Activated CD8-positive, alpha-beta memory T cell treated with anti-CD3 and anti-CD28 coated beads, Interleukin-2, amount 10 ng/mL, durations not matched to agents 7 days and 5 days (primary cell): Measurements from ENCODE around the gene NTRK3. TPM values are rescaled to one million over a fixed set of nuclear protein-coding genes. Genes with fewer than 3 reads are reported as not detected.
"Not testable (repeated sequence)": the region's sequence is repeated elsewhere in the genome, so short reads cannot be mapped to it uniquely, and the experiment has no call there.

Source experiments
- ATAC-seq: fragments of 150-1000 bp; cut with Tn5 transposase; one replicate; pipeline ENCODE4 v1.10.0; 2021; ENCODE audit warnings: moderate library complexity
- CTCF ChIA-PET: fragments of 350-600 bp; sonication (Branson Sonifier 250); formaldehyde crosslinking; loops from one replicate; lab custom pipeline; 2021; ENCODE audit warnings: antibody characterized with exemption; lab: Charles Lee
- DNase-seq: peaks from one replicate; pipeline ENCODE4 v3.0.0-alpha.2; 2020
- H3K27ac Mint-ChIP-seq: one replicate; pipeline ENCODE4 v1.8.0; 2021; ENCODE audit warnings: mild to moderate bottlenecking, mixed read lengths
- H3K27me3 Mint-ChIP-seq: one replicate; pipeline ENCODE4 v1.8.0; 2021; ENCODE audit warnings: mixed read lengths
- H3K36me3 Mint-ChIP-seq: one replicate; pipeline ENCODE4 v1.8.0; 2021; ENCODE audit warnings: mild to moderate bottlenecking, mixed read lengths
- H3K4me1 Mint-ChIP-seq: one replicate; pipeline ENCODE4 v1.8.0; 2021; ENCODE audit warnings: mixed read lengths
- H3K4me3 Mint-ChIP-seq: one replicate; pipeline ENCODE4 v1.8.0; 2021; ENCODE audit warnings: mild to moderate bottlenecking, moderate library complexity, mixed read lengths
- H3K9me3 Mint-ChIP-seq: one replicate; pipeline ENCODE4 v1.8.0; 2022; ENCODE audit warnings: low read depth, mixed read lengths
- total RNA-seq, 2 experiments: library from RNA; stranded (reverse); gene quantifications; one replicate each; pipeline ENCODE4 v1.2.3, GENCODE V29; 2021

The NTRK3 gene
- total RNA-seq, 2 experiments from 2014 or later = not detected

GRCh38 chr15:87866961-87867360 is 389.6 kb downstream of the NTRK3 start:
- ATAC-seq (no peak), DNase-seq (no peak)
- Mint-ChIP-seq H3K27ac (no peak overlapping the region), H3K9me3 (no peaks in the 10 kb centered on the region), H3K4me3 (no peak overlapping the region), H3K27me3 (no peaks in the 10 kb centered on the region), H3K36me3 (no peaks in the 10 kb centered on the region), H3K4me1 (no peaks in the 10 kb centered on the region)
- CTCF ChIA-PET = no interaction called here

GRCh38 chr15:87863152-87863551 is 393.4 kb downstream of the NTRK3 start:
- CTCF ChIA-PET = no interaction called here
- no peak overlapping the region for H3K27ac Mint-ChIP-seq

GRCh38 chr15:87860743-87861142 is 395.8 kb downstream of the NTRK3 start:
- H3K36me3 Mint-ChIP-seq = no peaks in the 10 kb centered on the region
- H3K9me3 Mint-ChIP-seq = no peaks in the 10 kb centered on the region
- H3K4me1 Mint-ChIP-seq = no peaks in the 10 kb centered on the region
- no peak for ATAC-seq
- no peaks in the 10 kb centered on the region for H3K27me3 Mint-ChIP-seq
- DNase-seq = no peak
- H3K27ac Mint-ChIP-seq = no peak overlapping the region
- CTCF ChIA-PET = no interaction called here
- no peak overlapping the region for H3K4me3 Mint-ChIP-seq

More at GRCh38 chr15:87863152-87863551, 393.4 kb downstream of the NTRK3 start:
- DNase-seq = no peak
- H3K9me3 Mint-ChIP-seq = no peaks in the 10 kb centered on the region
- no peak for ATAC-seq
- H3K27me3 Mint-ChIP-seq = no peaks in the 10 kb centered on the region
- H3K4me1 Mint-ChIP-seq = no peaks in the 10 kb centered on the region
- no peak overlapping the region for H3K4me3 Mint-ChIP-seq
- no peaks in the 10 kb centered on the region for H3K36me3 Mint-ChIP-seq

GRCh38 chr15:87858651-87859050 is 397.9 kb downstream of the NTRK3 start:
- CTCF ChIA-PET = no interaction called here
- H3K27me3 Mint-ChIP-seq = no peaks in the 10 kb centered on the region
- no peaks in the 10 kb centered on the region for H3K4me1 Mint-ChIP-seq
- no peak overlapping the region for H3K4me3 Mint-ChIP-seq
- no peak overlapping the region for H3K27ac Mint-ChIP-seq
- H3K36me3 Mint-ChIP-seq = no peaks in the 10 kb centered on the region
- no peaks in the 10 kb centered on the region for H3K9me3 Mint-ChIP-seq
- no peak for DNase-seq
- no peak for ATAC-seq

GRCh38 chr15:87851497-87851896 is 405.0 kb downstream of the NTRK3 start:
- Mint-ChIP-seq H3K27me3 (no peaks in the 10 kb centered on the region), H3K4me1 (no peaks in the 10 kb centered on the region), H3K9me3 (no peaks in the 10 kb centered on the region), H3K4me3 (no peak overlapping the region), H3K27ac (no peak overlapping the region), H3K36me3 (no peaks in the 10 kb centered on the region)
- CTCF ChIA-PET = no interaction called here
- DNase-seq (no peak), ATAC-seq (no peak)

- H3K36me3 Mint-ChIP-seq = no peaks in the 10 kb centered on the region
- DNase-seq (no peak), ATAC-seq (no peak)
- H3K9me3 Mint-ChIP-seq = no peaks in the 10 kb centered on the region
- no peaks in the 10 kb centered on the region for H3K4me1 Mint-ChIP-seq
- no peaks in the 10 kb centered on the region for H3K27me3 Mint-ChIP-seq
- no peak overlapping the region for H3K4me3 Mint-ChIP-seq
- no peak overlapping the region for H3K27ac Mint-ChIP-seq
- CTCF ChIA-PET = no interaction called here
Measured at GRCh38 chr15:87850916-87851315, 405.6 kb downstream of the NTRK3 start.

GRCh38 chr15:87849181-87849580 is 407.4 kb downstream of the NTRK3 start:
- Mint-ChIP-seq H3K27me3 (no peaks in the 10 kb centered on the region), H3K4me1 (no peaks in the 10 kb centered on the region), H3K36me3 (no peaks in the 10 kb centered on the region), H3K9me3 (no peaks in the 10 kb centered on the region), H3K4me3 (no peak overlapping the region), H3K27ac (no peak overlapping the region)
- CTCF ChIA-PET = no interaction called here
- DNase-seq (no peak), ATAC-seq (no peak)

- DNase-seq (no peak), ATAC-seq (no peak)
- Mint-ChIP-seq H3K4me3 (no peak overlapping the region), H3K27ac (no peak overlapping the region), H3K27me3 (no peaks in the 10 kb centered on the region), H3K4me1 (no peaks in the 10 kb centered on the region), H3K9me3 (no peaks in the 10 kb centered on the region), H3K36me3 (no peaks in the 10 kb centered on the region)
- CTCF ChIA-PET = no interaction called here
Measured at GRCh38 chr15:87848012-87848411, 408.5 kb downstream of the NTRK3 start.

- ATAC-seq (no peak), DNase-seq (no peak)
- Mint-ChIP-seq H3K27me3 (no peaks in the 10 kb centered on the region), H3K36me3 (no peaks in the 10 kb centered on the region), H3K4me1 (no peaks in the 10 kb centered on the region), H3K27ac (no peak overlapping the region), H3K4me3 (no peak overlapping the region), H3K9me3 (no peaks in the 10 kb centered on the region)
- CTCF ChIA-PET = no interaction called here
Measured at GRCh38 chr15:87846746-87847145, 409.8 kb downstream of the NTRK3 start.

GRCh38 chr15:87843312-87843711 is 413.2 kb downstream of the NTRK3 start:
- no peaks in the 10 kb centered on the region for H3K9me3 Mint-ChIP-seq
- CTCF ChIA-PET = no interaction called here
- H3K27me3 Mint-ChIP-seq = no peaks in the 10 kb centered on the region
- no peak overlapping the region for H3K4me3 Mint-ChIP-seq
- ATAC-seq = no peak
- no peaks in the 10 kb centered on the region for H3K36me3 Mint-ChIP-seq
- no peak for DNase-seq
- H3K4me1 Mint-ChIP-seq = no peaks in the 10 kb centered on the region
- H3K27ac Mint-ChIP-seq = no peak overlapping the region

- no peak for DNase-seq
- Mint-ChIP-seq H3K4me1 (no peaks in the 10 kb centered on the region), H3K27ac (no peak overlapping the region), H3K27me3 (no peaks in the 10 kb centered on the region), H3K9me3 (no peaks in the 10 kb centered on the region), H3K36me3 (no peaks in the 10 kb centered on the region), H3K4me3 (no peak overlapping the region)
- CTCF ChIA-PET = no interaction called here
- ATAC-seq = no peak
Measured at GRCh38 chr15:87841426-87841998, 415.0 kb downstream of the NTRK3 start.

- DNase-seq, H3K27ac Mint-ChIP-seq, ATAC-seq, H3K36me3 Mint-ChIP-seq, H3K4me3 Mint-ChIP-seq, CTCF ChIA-PET, H3K4me1 Mint-ChIP-seq, H3K27me3 Mint-ChIP-seq, H3K9me3 Mint-ChIP-seq: not testable (repeated sequence)
Measured at GRCh38 chr15:87835830-87836229, 420.7 kb downstream of the NTRK3 start.

GRCh38 chr15:87833333-87833732 is 423.2 kb downstream of the NTRK3 start:
- H3K36me3 Mint-ChIP-seq, H3K9me3 Mint-ChIP-seq, H3K27ac Mint-ChIP-seq, H3K4me3 Mint-ChIP-seq, H3K4me1 Mint-ChIP-seq, DNase-seq, CTCF ChIA-PET, ATAC-seq, H3K27me3 Mint-ChIP-seq: not testable (repeated sequence)

GRCh38 chr15:87829332-87830050 is 427.0 kb downstream of the NTRK3 start:
- Mint-ChIP-seq H3K9me3 (peaks cover 2% of the 10 kb centered on the region), H3K4me1 (no peaks in the 10 kb centered on the region), H3K36me3 (no peaks in the 10 kb centered on the region), H3K4me3 (no peak overlapping the region), H3K27ac (no peak overlapping the region), H3K27me3 (no peaks in the 10 kb centered on the region)
- DNase-seq = no peak
- CTCF ChIA-PET = interaction anchor here (0.6 kb wide), 1 partner anchor 197 kb away, joined by 4 read pairs; no protein-coding TSS in a partner anchor
- ATAC-seq = no peak
